Hepatocyte (in vitro differentiated cells): ENCODE data around the gene SGMS1. TPM values are rescaled to one million over a fixed set of nuclear protein-coding genes. Genes with fewer than 3 reads are reported as not detected.

ENCODE experiments used
- DNase-seq: peaks from one replicate; pipeline ENCODE4 v3.0.0-alpha.2; 2016; ENCODE audit warnings: low spot score
- H2AFZ ChIP-seq: fragments of 200-600 bp; sonication (generic); 2 replicates; pipeline ENCODE4 v1.6.0; 2016; ENCODE audit warnings: antibody characterized with exemption, mild to moderate bottlenecking
- H3K27ac ChIP-seq: fragments of 200-600 bp; sonication (generic); 2 replicates; pipeline ENCODE4 v1.5.1; 2016; ENCODE audit warnings: mild to moderate bottlenecking
- H3K27me3 ChIP-seq: fragments of 200-600 bp; sonication (generic); 2 replicates; pipeline ENCODE4 v1.6.1; 2016
- H3K36me3 ChIP-seq: fragments of 200-600 bp; sonication (generic); replicated peaks from 2 replicates; pipeline ENCODE4 v1.5.1; 2016; ENCODE audit warnings: low read depth; ENCODE audit not compliant: insufficient read depth
- H3K4me1 ChIP-seq: fragments of 200-600 bp; sonication (generic); 2 replicates; pipeline ENCODE4 v1.5.1; 2016; ENCODE audit warnings: mild to moderate bottlenecking, moderate library complexity; ENCODE audit not compliant: insufficient read depth
- H3K4me2 ChIP-seq: fragments of 200-600 bp; sonication (generic); 2 replicates; pipeline ENCODE4 v1.6.0; 2016
- H3K4me3 ChIP-seq: fragments of 200-600 bp; sonication (generic); 2 replicates; pipeline ENCODE4 v1.5.1; 2016; ENCODE audit warnings: mild to moderate bottlenecking
- H3K79me2 ChIP-seq: fragments of 200-600 bp; sonication (generic); 2 replicates; pipeline ENCODE4 v1.6.0; 2017; ENCODE audit warnings: mild to moderate bottlenecking
- H3K9me2 ChIP-seq: fragments of 200-600 bp; sonication (generic); replicated peaks from 2 replicates; pipeline ENCODE4 v1.6.0; 2017; ENCODE audit warnings: mild to moderate bottlenecking; ENCODE audit not compliant: insufficient read depth
- H3K9me3 ChIP-seq: fragments of 200-600 bp; sonication (generic); 2 replicates; pipeline ENCODE4 v1.5.1; 2016; ENCODE audit warnings: low read depth, mild to moderate bottlenecking
- H4K20me1 ChIP-seq: fragments of 200-600 bp; sonication (generic); 2 replicates; pipeline ENCODE4 v1.6.0; 2016; ENCODE audit warnings: mild to moderate bottlenecking; ENCODE audit not compliant: insufficient read depth, poor library complexity, severe bottlenecking
- CTCF ChIP-seq: fragments of 200-600 bp; sonication (generic); IDR thresholded peaks from 2 replicates; pipeline ENCODE4 v1.5.1; 2016; ENCODE audit warnings: antibody characterized with exemption, mild to moderate bottlenecking; ENCODE audit not compliant: poor library complexity
- EZH2 ChIP-seq: fragments of 200-600 bp; sonication (generic); IDR thresholded peaks from 2 replicates; pipeline ENCODE4 v1.6.1; 2016; ENCODE audit warnings: antibody characterized with exemption, mild to moderate bottlenecking, borderline replicate concordance
- EZH2phosphoT487 ChIP-seq: fragments of 200-600 bp; sonication (generic); IDR thresholded peaks from one replicate; pipeline ENCODE4 v1.6.1; 2018; ENCODE audit warnings: antibody characterized with exemption, mild to moderate bottlenecking, low read depth, moderate library complexity; ENCODE audit not compliant: unreplicated experiment, severe bottlenecking
- WGBS: methylation state at CpG from one replicate; pipeline ENCODE4 v1.1.6; 2016; ENCODE audit warnings: low lambda C conversion rate; ENCODE audit errors: missing lambda C conversion rate; 5-methylcytosine and 5-hydroxymethylcytosine counted together
- polyA plus RNA-seq: library from polyadenylated mRNA; unstranded; fragments of >200 nt; fragmentation: Nextera tagmentation; extraction: Ambion mirVana; gene quantifications from 2 replicates; pipeline ENCODE4 v1.2.1, GENCODE V29; 2016
- small RNA-seq: library from RNA; depleted of rRNA; stranded (forward); fragments of <200 nt; gene quantifications from one replicate; pipeline ENCODE3, GENCODE V24; 2014
- total RNA-seq: library from RNA; depleted of rRNA; stranded (reverse); fragments of >200 nt; gene quantifications from 2 replicates; pipeline ENCODE4 v1.2.3, GENCODE V29; 2014

Gene SGMS1
- total and polyA plus RNA-seq, 2 experiments from 2014 or later: 28.1 to 87.8 TPM

- no peaks in the 10 kb centered on the region for H3K4me1 ChIP-seq
- DNase-seq: no peak
- no peak overlapping the region for H3K4me3 ChIP-seq
- no peaks in the 10 kb centered on the region for H3K9me3 ChIP-seq
- peak overlapping the region; percentile 14 for H3K4me2 ChIP-seq
- WGBS: 46% methylated on average over 2 of the region's 2 CpGs
- no peaks in the 10 kb centered on the region for H3K9me2 ChIP-seq
- H4K20me1 ChIP-seq: no peaks in the 10 kb centered on the region
- TF ChIP-seq CTCF (no peak), EZH2 (no peak), EZH2phosphoT487 (no peak)
- no peaks in the 10 kb centered on the region for H3K79me2 ChIP-seq
- H3K27me3 ChIP-seq: no peaks in the 10 kb centered on the region
- no peaks in the 10 kb centered on the region for H3K36me3 ChIP-seq
- H3K27ac ChIP-seq: peak overlapping the region; percentile 6
- no peak overlapping the region for H2AFZ ChIP-seq
These were observed 362.9 kb downstream of the SGMS1 start for GRCh38 chr10:50260791-50261281.

Small RNA genes within 50 kb of the gene (small RNA-seq; reads per million reads assigned to genes)
- not detected for gene RNU7-107P

Other genes with a start within 250 kb of the SGMS1 start
- 4.3 and 5.8 TPM in 2 replicates for gene ASAH2B, start 116.0 kb upstream of the SGMS1 start, total RNA-seq
- 3.4 and 3.6 TPM in 2 replicates for gene ASAH2B, start 116.0 kb upstream of the SGMS1 start, polyA plus RNA-seq